Upper lobe of left lung (tissue), 6 donors: ENCODE measurements around the gene QDPR. TPM values are rescaled to one million over a fixed set of nuclear protein-coding genes. Genes with fewer than 3 reads are reported as not detected.

Source experiments
- ATAC-seq, 2 donors: fragments of 200-7000 bp; cut with Tn5 transposase; one replicate each; pipeline ENCODE4 v1.9.1; 2022; ENCODE audit warnings: mild to moderate bottlenecking in 2 of 2, moderate library complexity in 2 of 2; ENCODE audit not compliant: low FRiP score in 2 of 2
- DNase-seq, 2 donors: peaks; one replicate each; pipeline ENCODE4 v3.0.0-alpha.2; 2019 to 2020
- H3K27ac ChIP-seq, 4 donors: fragments of 200-600 bp; sonication (generic); one replicate each; pipeline ENCODE4 v1.5.1; 2016 to 2019
- H3K27me3 ChIP-seq, 4 donors: fragments of 200-600 bp; sonication (generic); one replicate each; pipeline ENCODE4 v1.5.1; 2017 to 2019
- H3K36me3 ChIP-seq, 4 donors: fragments of 200-600 bp; sonication (generic); one replicate each; pipeline ENCODE4 v1.5.1; 2016 to 2019
- H3K4me1 ChIP-seq, 4 donors: fragments of 200-600 bp; sonication (generic); one replicate each; pipeline ENCODE4 v1.5.1; 2018 to 2019
- H3K4me3 ChIP-seq, 4 donors: fragments of 200-600 bp; sonication (generic); one replicate each; pipeline ENCODE4 v1.5.1; 2017 to 2019; ENCODE audit warnings: mild to moderate bottlenecking in 2 of 4, moderate library complexity in 1 of 4
- H3K9me3 ChIP-seq, 4 donors: fragments of 200-600 bp; sonication (generic); one replicate each; pipeline ENCODE4 v1.5.1; 2018 to 2019
- CTCF ChIP-seq, 6 experiments: fragments of 450-650 bp in 4 of 6; fragments of 200-600 bp in 2 of 6; sonication (generic) in 2 of 6; IDR thresholded peaks; one replicate each; pipeline ENCODE4 v1.5.1; 2016 to 2019; ENCODE audit warnings: antibody characterized with exemption in 6 of 6
- EP300 ChIP-seq, 4 donors: sonication (generic); formaldehyde crosslinking; IDR thresholded peaks; one replicate each; pipeline ENCODE4 v1.5.1; 2017; ENCODE audit warnings: antibody characterized with exemption in 4 of 4, control low read depth in 2 of 4
- POLR2A ChIP-seq, 4 donors: fragments of 450-650 bp; IDR thresholded peaks; one replicate each; pipeline ENCODE4 v1.5.1; 2016 to 2017; ENCODE audit warnings: antibody characterized with exemption in 4 of 4, mild to moderate bottlenecking in 2 of 4
- POLR2AphosphoS5 ChIP-seq, 2 donors: sonication (generic); formaldehyde crosslinking; IDR thresholded peaks; one replicate each; pipeline ENCODE4 v1.5.1; 2017; ENCODE audit warnings: antibody characterized with exemption in 2 of 2
- WGBS, 2 donors: methylation state at CpG; one replicate each; pipeline ENCODE4 v1.1.5; 2017 to 2018; 5-methylcytosine and 5-hydroxymethylcytosine counted together
- total RNA-seq, 6 donors: library from RNA; depleted of rRNA in 4 of 6; stranded (reverse); fragments of >200 nt in 4 of 6; gene quantifications; one replicate each; pipeline versions ENCODE4 v1.1.0 to v1.2.1, GENCODE V29; 2016 to 2021
- donor health status: DM: no; HTN: no; CAD: no; lungs with moderate emphysema.
- donor health status: DM: no; HTN: yes; CAD: no; lungs with severe emphysema.

The QDPR gene
- total RNA-seq, 6 donors from 2014 or later = 16.3 to 48.4 (median 22.7) TPM

GRCh38 chr4:17558941-17559708, 47.2 kb upstream of the QDPR start:
- Histone ChIP-seq H3K9me3 (no peaks in the 10 kb centered on the region), H3K27ac (no peak overlapping the region), H3K27me3 (no peaks in the 10 kb centered on the region), H3K36me3 (no peaks in the 10 kb centered on the region), H3K4me1 (no peaks in the 10 kb centered on the region), H3K4me3 (no peak overlapping the region)
- WGBS, 2 donors = 88 to 98% methylated on average over 4 of the region's 4 CpGs
- ATAC-seq (no peak), DNase-seq (no peak)
- TF ChIP-seq CTCF (IDR thresholded peaks at IDR 0.05) (no peak), POLR2A (IDR thresholded peaks at IDR 0.05) (no peak), EP300 (IDR thresholded peaks at IDR 0.05) (no peak), POLR2AphosphoS5 (IDR thresholded peaks at IDR 0.05) (no peak)

GRCh38 chr4:17557880-17558279, 46.0 kb upstream of the QDPR start:
- Histone ChIP-seq H3K4me3 (no peak overlapping the region), H3K27ac (no peak overlapping the region), H3K9me3 (no peaks in the 10 kb centered on the region), H3K36me3 (no peaks in the 10 kb centered on the region), H3K27me3 (no peaks in the 10 kb centered on the region), H3K4me1 (no peaks in the 10 kb centered on the region)
- 76 to 77% methylated on average over 5 of the region's 5 CpGs for WGBS, 2 donors
- DNase-seq (no peak), ATAC-seq (no peak)
- TF ChIP-seq POLR2AphosphoS5 (IDR thresholded peaks at IDR 0.05) (no peak), CTCF (IDR thresholded peaks at IDR 0.05) (no peak), POLR2A (IDR thresholded peaks at IDR 0.05) (no peak), EP300 (IDR thresholded peaks at IDR 0.05) (no peak)

- H3K27me3 ChIP-seq = no peaks in the 10 kb centered on the region
- TF ChIP-seq POLR2A (IDR thresholded peaks at IDR 0.05) = no peak
- no peak for TF ChIP-seq CTCF (IDR thresholded peaks at IDR 0.05)
- TF ChIP-seq POLR2AphosphoS5 (IDR thresholded peaks at IDR 0.05) = no peak
- no peak for TF ChIP-seq EP300 (IDR thresholded peaks at IDR 0.05)
- DNase-seq (no peak), ATAC-seq (no peak)
- H3K4me1 ChIP-seq = no peaks in the 10 kb centered on the region
- no peaks in the 10 kb centered on the region for H3K9me3 ChIP-seq
- no peak overlapping the region for H3K4me3 ChIP-seq
- H3K27ac ChIP-seq = no peak overlapping the region
- no peaks in the 10 kb centered on the region for H3K36me3 ChIP-seq
Measured at GRCh38 chr4:17556498-17556897, 44.6 kb upstream of the QDPR start.

GRCh38 chr4:17554568-17554967, 42.7 kb upstream of the QDPR start:
- H3K9me3 ChIP-seq = no peaks in the 10 kb centered on the region
- no peak for ATAC-seq
- no peak overlapping the region for H3K4me3 ChIP-seq
- H3K4me1 ChIP-seq = no peaks in the 10 kb centered on the region
- H3K36me3 ChIP-seq = no peaks in the 10 kb centered on the region
- TF ChIP-seq POLR2A (IDR thresholded peaks at IDR 0.05) (no peak), POLR2AphosphoS5 (IDR thresholded peaks at IDR 0.05) (no peak), CTCF (IDR thresholded peaks at IDR 0.05) (no peak), EP300 (IDR thresholded peaks at IDR 0.05) (no peak)
- H3K27ac ChIP-seq = no peak overlapping the region
- H3K27me3 ChIP-seq = no peaks in the 10 kb centered on the region
- WGBS, 2 donors = 70 to 76% methylated on average over 4 of the region's 4 CpGs
- no peak for DNase-seq

- 52 to 68% methylated on average over 5 of the region's 5 CpGs for WGBS, 2 donors
- no peaks in the 10 kb centered on the region for H3K36me3 ChIP-seq
- H3K27ac ChIP-seq = no peak overlapping the region
- DNase-seq (no peak), ATAC-seq (no peak)
- H3K4me1 ChIP-seq = no peaks in the 10 kb centered on the region
- no peak overlapping the region for H3K4me3 ChIP-seq
- TF ChIP-seq EP300 (IDR thresholded peaks at IDR 0.05) (no peak), POLR2AphosphoS5 (IDR thresholded peaks at IDR 0.05) (no peak), CTCF (IDR thresholded peaks at IDR 0.05) (no peak), POLR2A (IDR thresholded peaks at IDR 0.05) (no peak)
- no peaks in the 10 kb centered on the region for H3K27me3 ChIP-seq
- no peaks in the 10 kb centered on the region for H3K9me3 ChIP-seq
Measured at GRCh38 chr4:17552427-17552826, 40.5 kb upstream of the QDPR start.
